Keratinocyte (primary cell): ENCODE measurements around the gene CACNB4.

Source experiments
- CTCF ChIP-seq, 3 experiments: IDR thresholded peaks in 1 of 3; conservative IDR thresholded peaks in 1 of 3; optimal IDR thresholded peaks in 1 of 3; 2 replicates in 2 of 3; 3 replicates in 1 of 3; pipeline versions ENCODE3 to v1.5.1; 2011; ENCODE audit warnings: low read length in 3 of 3, mild to moderate bottlenecking in 3 of 3, moderate library complexity in 2 of 3, control low read depth in 1 of 3, inconsistent platforms in 1 of 3; ENCODE audit not compliant: insufficient read depth in 2 of 3; ENCODE audit errors: extremely low read depth in 1 of 3
- EZH2 ChIP-seq: IDR thresholded peaks from one replicate; pipeline ENCODE4 v1.6.1; 2012; ENCODE audit warnings: inconsistent platforms, mild to moderate bottlenecking, low read length, moderate library complexity

DNA sequence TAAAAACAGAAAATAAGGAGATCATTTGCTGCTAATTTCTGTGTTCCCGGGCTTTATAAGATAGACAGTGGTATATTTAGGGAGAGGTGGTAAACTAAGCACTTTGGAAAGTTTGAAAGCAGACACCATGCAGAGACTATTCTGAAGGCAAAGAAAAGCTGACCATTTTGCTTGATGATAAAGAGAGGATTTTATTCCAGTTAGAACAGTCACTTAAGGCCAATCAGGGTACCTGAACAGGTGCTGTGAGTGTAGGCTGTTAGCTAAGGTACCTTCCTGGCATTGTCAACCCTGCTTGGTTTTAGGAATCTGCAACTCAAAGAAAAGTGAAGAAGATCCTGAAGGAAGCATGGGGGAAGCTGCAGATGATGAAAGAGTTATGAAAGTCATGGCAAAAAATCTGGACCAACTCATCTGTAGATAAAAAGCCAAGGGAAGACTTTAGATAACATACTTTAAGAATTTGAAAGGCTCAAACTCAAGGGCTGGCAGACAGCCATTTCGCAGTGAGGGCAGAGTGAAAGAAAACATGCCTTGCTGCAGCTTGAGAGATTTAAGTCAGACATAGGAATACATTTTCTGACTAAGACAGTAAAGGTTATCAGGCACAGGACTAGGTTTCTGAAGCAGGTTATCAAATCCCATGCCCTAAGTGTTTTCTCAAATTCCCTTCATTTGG is 190.5 kb downstream of the CACNB4 start:
- TF ChIP-seq EZH2, result no peak
- no peak for TF ChIP-seq CTCF (optimal IDR thresholded peaks at IDR 0.05 in 1 of 3, IDR thresholded peaks at IDR 0.05 in 1 of 3, conservative IDR thresholded peaks at IDR 0.05 in 1 of 3; ENCODE audit: extremely low read depth in 1 of 3, insufficient read depth in 2 of 3, low read length in 3 of 3)
